Testis (tissue), 3 donors: Measurements from ENCODE around the gene TNRC6A. TPM values are rescaled to one million over a fixed set of nuclear protein-coding genes. Genes with fewer than 3 reads are reported as not detected.

Experiments
- DNase-seq: peaks from one replicate; pipeline ENCODE4 v3.0.0-alpha.2; 2019
- H3K27ac ChIP-seq, 2 donors: fragments of 200-600 bp; sonication (generic); one replicate each; pipeline ENCODE4 v1.5.1; 2019
- H3K27me3 ChIP-seq: fragments of 200-600 bp; sonication (generic); one replicate; pipeline ENCODE4 v1.5.1; 2019
- H3K36me3 ChIP-seq: fragments of 200-600 bp; sonication (generic); one replicate; pipeline ENCODE4 v1.5.1; 2017; ENCODE audit warnings: low read depth; ENCODE audit errors: missing control alignments
- H3K4me1 ChIP-seq: fragments of 200-600 bp; sonication (generic); one replicate; pipeline ENCODE4 v1.5.1; 2019
- H3K4me3 ChIP-seq, 2 donors: fragments of 200-600 bp; sonication (generic); one replicate each; pipeline ENCODE4 v1.5.1; 2017 to 2019
- H3K9me3 ChIP-seq: fragments of 200-600 bp; sonication (generic); one replicate; pipeline ENCODE4 v1.5.1; 2017
- CTCF ChIP-seq, 3 experiments: fragments of 450-650 bp in 2 of 3; fragments of 200-600 bp in 1 of 3; sonication (generic) in 1 of 3; IDR thresholded peaks; one replicate each; pipeline ENCODE4 v1.5.1; 2016 to 2019; ENCODE audit warnings: antibody characterized with exemption in 3 of 3, mild to moderate bottlenecking in 2 of 3, moderate library complexity in 1 of 3
- POLR2A ChIP-seq: fragments of 450-650 bp; IDR thresholded peaks from one replicate; pipeline ENCODE4 v1.6.1; 2017; ENCODE audit warnings: antibody characterized with exemption, mild to moderate bottlenecking, moderate library complexity
- WGBS, 2 donors: methylation state at CpG; one replicate each; pipeline ENCODE4 v1.1.5; 2018; 5-methylcytosine and 5-hydroxymethylcytosine counted together
- intact Hi-C: fragments of 100-400 bp; cut with DNase I; formaldehyde crosslinking; loops from one replicate; pipeline ENCODE4 v1.15.1; 2023; ENCODE audit warnings: low total_unique reads
- polyA plus RNA-seq: library from polyadenylated mRNA; stranded (reverse); fragments of 350-450 nt; fragmentation: Illumina TruSeq; extraction: RNeasy Lipid Tissue Mini Kit (QIAGEN cat#74804); gene quantifications from one replicate; pipeline ENCODE4 v1.2.3, GENCODE V29; 2014; ENCODE audit warnings: low read depth, low replicate concordance; ENCODE audit not compliant: insufficient read depth
- total RNA-seq, 2 donors: library from RNA; depleted of rRNA; stranded (reverse); fragments of >200 nt; gene quantifications; one replicate each; pipeline ENCODE4 v1.2.3, GENCODE V29; 2016

TNRC6A gene
- total and polyA plus RNA-seq, 3 donors from 2014 or later: 32.3 to 103 (median 94.1) TPM

- DNase-seq: no peak
- no peaks in the 10 kb centered on the region for H3K9me3 ChIP-seq
- 68 to 71% methylated on average over 9 of the region's 9 CpGs for WGBS, 2 donors
- H3K27ac ChIP-seq: no peak overlapping the region
- TF ChIP-seq CTCF (IDR thresholded peaks at IDR 0.05): no peak
- TF ChIP-seq POLR2A: no peak
- no peaks in the 10 kb centered on the region for H3K27me3 ChIP-seq
- intact Hi-C loops: no loop called here
- no peaks in the 10 kb centered on the region for H3K36me3 ChIP-seq
- H3K4me1 ChIP-seq: peaks cover 8% of the 10 kb centered on the region
- no peak overlapping the region for H3K4me3 ChIP-seq
These were observed 121.0 kb downstream of the TNRC6A start for GRCh38 chr16:24850289-24850938.

- Histone ChIP-seq H3K9me3 (no peaks in the 10 kb centered on the region), H3K36me3 (no peaks in the 10 kb centered on the region), H3K27ac (no peak overlapping the region), H3K4me1 (peaks cover 8% of the 10 kb centered on the region), H3K4me3 (no peak overlapping the region), H3K27me3 (no peaks in the 10 kb centered on the region)
- no peak for DNase-seq
- WGBS, 2 donors: 57 to 74% methylated on average over 8 of the region's 8 CpGs
- intact Hi-C loops: no loop called here
- no peak for TF ChIP-seq POLR2A
- no peak for TF ChIP-seq CTCF (IDR thresholded peaks at IDR 0.05)
These were observed 122.2 kb downstream of the TNRC6A start for GRCh38 chr16:24851700-24852099.

DNA sequence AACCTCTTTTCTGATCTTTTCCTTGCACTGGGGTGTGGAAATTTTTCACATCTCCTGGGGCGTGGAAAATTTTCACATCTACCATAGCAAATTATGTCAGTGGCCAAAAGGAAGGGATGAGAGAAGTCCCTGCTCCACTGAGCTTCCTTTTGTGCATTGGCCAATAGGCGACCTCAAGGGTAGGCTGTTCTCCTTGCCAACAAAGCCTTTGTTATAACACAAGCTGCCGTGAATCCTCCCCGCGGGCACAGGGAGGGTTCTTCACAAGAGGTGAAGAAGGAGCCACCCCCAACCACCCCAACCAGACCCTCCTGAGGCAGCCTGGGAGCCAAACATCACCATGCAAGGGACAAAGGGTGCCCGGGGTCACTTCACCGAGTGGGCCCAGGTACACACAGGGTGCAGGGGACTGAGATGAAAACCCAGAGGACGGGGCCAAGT is 122.8 kb downstream of the TNRC6A start:
- 51 to 60% methylated on average over 6 to 8 of the region's 8 CpGs for WGBS, 2 donors

GRCh38 chr16:24853169-24853824 is 123.8 kb downstream of the TNRC6A start:
- H3K27me3 ChIP-seq: no peaks in the 10 kb centered on the region
- no peaks in the 10 kb centered on the region for H3K36me3 ChIP-seq
- H3K9me3 ChIP-seq: no peaks in the 10 kb centered on the region
- no peak for DNase-seq
- no peak overlapping the region for H3K4me3 ChIP-seq
- TF ChIP-seq POLR2A: no peak
- TF ChIP-seq CTCF (IDR thresholded peaks at IDR 0.05): no peak
- 78 to 87% methylated on average over 6 to 8 of the region's 8 CpGs for WGBS, 2 donors
- H3K27ac ChIP-seq: no peak overlapping the region
- peaks cover 8% of the 10 kb centered on the region for H3K4me1 ChIP-seq
- intact Hi-C loops: no loop called here

More for the DNA sequence above, 122.8 kb downstream of the TNRC6A start:
- Histone ChIP-seq H3K27me3 (no peaks in the 10 kb centered on the region), H3K27ac (no peak overlapping the region), H3K9me3 (no peaks in the 10 kb centered on the region), H3K4me1 (peaks cover 8% of the 10 kb centered on the region), H3K4me3 (no peak overlapping the region), H3K36me3 (no peaks in the 10 kb centered on the region)
- TF ChIP-seq POLR2A (no peak), CTCF (IDR thresholded peaks at IDR 0.05) (no peak)
- DNase-seq: no peak
- intact Hi-C loops: no loop called here
